Measurements from ENCODE around the gene DTD2.

DTD2 gene

DNA sequence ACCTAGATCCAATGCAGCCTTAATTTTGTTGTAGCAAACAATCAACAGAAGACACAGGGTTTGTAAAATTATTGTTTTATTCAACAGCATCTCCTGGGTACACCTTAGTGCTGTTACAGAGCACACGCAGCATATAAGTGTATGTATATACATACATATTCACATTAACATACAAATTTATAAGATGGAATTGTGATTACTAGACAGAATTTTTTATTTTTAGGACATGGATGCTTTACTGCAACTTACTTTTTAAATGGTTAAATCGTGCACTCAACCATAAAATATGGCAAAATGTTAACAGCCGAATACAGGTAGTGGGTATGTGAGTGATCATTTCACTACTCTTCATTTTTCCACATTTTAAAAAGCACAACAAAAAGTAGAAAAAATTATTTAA, 53.6 kb downstream of the DTD2 start:
- DNase-seq: no peak

DNA sequence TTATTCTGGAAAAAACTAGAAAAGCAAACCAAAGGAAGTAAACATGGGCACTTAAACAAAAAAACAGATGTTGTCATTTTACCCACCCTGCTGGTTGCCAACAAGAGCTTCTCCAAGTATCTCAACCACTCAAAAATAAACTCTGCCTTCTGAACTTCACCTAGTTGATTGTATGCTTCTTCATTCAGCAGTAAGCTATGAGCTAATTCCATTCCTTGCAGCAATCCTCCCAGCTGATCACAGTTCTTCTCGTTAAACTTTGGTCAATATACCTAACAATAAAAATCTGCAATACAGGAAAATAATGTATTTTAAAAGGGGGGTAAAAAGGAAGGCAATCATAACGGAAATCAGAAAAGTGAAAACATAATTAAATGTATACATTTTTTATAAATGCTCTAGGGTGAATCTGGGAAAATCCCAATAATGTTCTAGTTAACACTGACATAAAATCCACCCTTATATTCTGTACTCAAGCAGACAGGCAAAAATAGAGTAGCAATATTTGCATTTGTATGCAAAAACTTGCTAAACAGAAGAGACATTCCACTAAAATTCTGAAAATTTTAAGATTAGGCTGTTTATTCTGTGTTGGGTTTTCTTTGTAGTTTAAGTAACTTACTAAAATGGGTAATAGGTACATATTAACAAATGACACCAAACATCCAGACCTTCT, 54.4 kb downstream of the DTD2 start:
- DNase-seq: no peak

DNA sequence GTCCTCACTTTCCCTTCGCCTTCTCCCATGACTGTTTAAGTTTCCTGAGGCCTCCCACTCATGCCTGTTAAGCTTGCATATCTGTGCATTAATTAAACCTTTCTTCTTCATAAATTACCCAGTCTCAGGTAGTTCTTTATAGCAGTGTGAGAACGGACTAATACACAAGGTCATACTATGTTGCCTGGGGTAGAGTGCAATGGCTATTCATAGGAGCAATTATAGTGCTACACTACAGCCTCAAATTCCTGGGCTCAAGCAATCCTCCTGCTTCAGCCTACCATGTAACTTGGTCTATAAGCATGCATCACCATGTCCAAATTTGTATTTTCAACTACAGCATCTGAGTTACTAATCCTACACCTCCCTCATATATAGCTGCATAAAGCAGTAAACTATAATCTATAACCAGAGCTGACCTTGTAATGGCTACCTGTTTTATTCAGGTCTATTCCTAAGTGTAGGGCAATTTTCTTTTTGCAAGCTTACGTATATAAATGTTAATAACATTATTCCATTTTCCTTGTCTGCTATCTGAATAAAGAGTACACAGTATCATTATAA, 55.9 kb downstream of the DTD2 start:
- no peak for DNase-seq

DNA sequence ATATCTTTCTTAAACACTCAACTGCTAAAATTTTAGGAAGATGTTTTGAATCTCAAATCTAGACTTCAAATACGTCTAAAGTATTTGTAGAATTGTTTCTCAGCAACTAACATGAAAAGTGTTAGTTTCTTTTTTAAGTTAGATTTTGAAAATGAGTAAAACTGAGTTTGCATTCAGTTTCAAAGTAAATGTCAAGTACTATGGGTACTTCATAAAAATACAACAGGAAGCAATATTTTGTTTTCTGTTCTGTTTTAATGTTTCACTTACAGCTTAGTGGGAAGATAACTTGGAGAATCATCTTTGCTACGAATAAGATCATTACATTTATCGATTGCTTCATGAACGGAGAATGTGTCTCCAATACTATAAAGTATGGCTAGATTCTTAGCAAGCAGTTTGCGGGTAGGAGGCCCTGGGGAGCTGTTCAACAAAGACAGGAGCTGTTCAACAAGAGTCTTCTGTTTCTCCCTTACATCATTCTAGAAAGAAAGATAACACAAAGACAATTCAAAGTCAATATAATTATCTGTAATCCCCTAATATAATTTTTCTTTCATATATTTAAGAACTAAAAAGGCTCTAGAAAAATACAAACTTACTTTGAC, 57.2 kb downstream of the DTD2 start:
- no peak for DNase-seq
